ENCODE results near the gene UGDH. TPM values are rescaled to one million over a fixed set of nuclear protein-coding genes. Genes with fewer than 3 reads are reported as not detected.

Gene UGDH
- total RNA-seq, 1 experiment from 2014 or later: 52.5 TPM

DNA sequence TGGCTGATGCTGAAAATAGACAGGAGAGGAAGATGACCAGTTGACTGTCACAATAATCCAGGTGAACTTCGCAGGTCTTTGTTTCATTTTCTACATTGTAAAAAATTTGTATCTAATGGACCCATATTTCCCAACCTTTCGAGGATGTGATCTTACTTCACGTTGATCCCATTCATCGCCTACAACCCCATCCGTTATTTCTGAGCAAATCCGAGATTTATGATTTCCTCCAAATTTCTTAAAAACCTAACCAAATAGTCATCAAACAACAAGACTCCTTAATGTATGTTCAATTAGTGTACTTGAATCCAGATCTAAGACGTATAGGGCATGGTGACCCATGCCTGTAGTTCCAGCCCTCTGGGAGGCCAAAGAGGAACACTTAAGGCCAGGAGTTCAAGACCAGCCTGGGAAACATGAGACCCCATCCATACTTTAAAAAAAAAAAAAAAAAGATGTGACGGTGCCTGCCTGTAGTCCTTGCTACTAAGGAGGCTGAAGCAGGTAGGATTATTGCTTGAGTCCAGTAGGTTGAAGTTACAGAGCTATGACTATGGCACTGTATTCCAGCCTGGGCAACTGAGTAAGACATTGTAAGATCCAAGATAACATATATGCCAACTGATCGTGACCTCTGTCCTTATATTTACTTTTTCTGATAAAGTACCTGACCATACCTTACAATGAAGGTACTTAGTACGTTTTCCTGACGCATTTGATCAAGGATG lies 74.2 kb downstream of the UGDH start:
- H3K4me1 ChIP-seq (ENCODE audit: insufficient read depth, low read length, poor library complexity, severe bottlenecking): peaks cover 18% of the 10 kb centered on the region
- no peaks in the 10 kb centered on the region for H3K27me3 ChIP-seq (replicated peaks; ENCODE audit: insufficient read depth, low read depth, low read length, poor library complexity)
- H3K27ac ChIP-seq (ENCODE audit: low read depth, low read length, poor library complexity, severe bottlenecking): no peak overlapping the region
- no TSS peak for BruUV-seq (replicated peaks)
- DNase-seq (ENCODE audit: low spot score): no peak
- TF ChIP-seq EZH2 (IDR thresholded peaks at IDR 0.05; ENCODE audit: borderline replicate concordance, low read depth, low read length, poor library complexity, severe bottlenecking): no peak
- TF ChIP-seq, protein P1, sequence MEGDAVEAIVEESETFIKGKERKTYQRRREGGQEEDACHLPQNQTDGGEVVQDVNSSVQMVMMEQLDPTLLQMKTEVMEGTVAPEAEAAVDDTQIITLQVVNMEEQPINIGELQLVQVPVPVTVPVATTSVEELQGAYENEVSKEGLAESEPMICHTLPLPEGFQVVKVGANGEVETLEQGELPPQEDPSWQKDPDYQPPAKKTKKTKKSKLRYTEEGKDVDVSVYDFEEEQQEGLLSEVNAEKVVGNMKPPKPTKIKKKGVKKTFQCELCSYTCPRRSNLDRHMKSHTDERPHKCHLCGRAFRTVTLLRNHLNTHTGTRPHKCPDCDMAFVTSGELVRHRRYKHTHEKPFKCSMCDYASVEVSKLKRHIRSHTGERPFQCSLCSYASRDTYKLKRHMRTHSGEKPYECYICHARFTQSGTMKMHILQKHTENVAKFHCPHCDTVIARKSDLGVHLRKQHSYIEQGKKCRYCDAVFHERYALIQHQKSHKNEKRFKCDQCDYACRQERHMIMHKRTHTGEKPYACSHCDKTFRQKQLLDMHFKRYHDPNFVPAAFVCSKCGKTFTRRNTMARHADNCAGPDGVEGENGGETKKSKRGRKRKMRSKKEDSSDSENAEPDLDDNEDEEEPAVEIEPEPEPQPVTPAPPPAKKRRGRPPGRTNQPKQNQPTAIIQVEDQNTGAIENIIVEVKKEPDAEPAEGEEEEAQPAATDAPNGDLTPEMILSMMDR (conservative IDR thresholded peaks at IDR 0.05; ENCODE audit: low read depth, low read length): no peak
- ChIA-PET POLR2A (ENCODE audit: low non-redundant PET) (no interaction called here), CTCF (no interaction called here)
- no peak overlapping the region for H3K4me3 ChIP-seq (ENCODE audit: low read depth, low read length, poor library complexity, severe bottlenecking)
- H3K36me3 ChIP-seq (ENCODE audit: insufficient read depth, low read length, poor library complexity, severe bottlenecking): peaks cover 81% of the 10 kb centered on the region
- no peaks in the 10 kb centered on the region for H3K9me3 ChIP-seq (ENCODE audit: low read depth, low read length, poor library complexity, severe bottlenecking)
- intact Hi-C loops (cut with micrococcal nuclease; ENCODE audit: unreplicated experiment): no loop called here

DNA sequence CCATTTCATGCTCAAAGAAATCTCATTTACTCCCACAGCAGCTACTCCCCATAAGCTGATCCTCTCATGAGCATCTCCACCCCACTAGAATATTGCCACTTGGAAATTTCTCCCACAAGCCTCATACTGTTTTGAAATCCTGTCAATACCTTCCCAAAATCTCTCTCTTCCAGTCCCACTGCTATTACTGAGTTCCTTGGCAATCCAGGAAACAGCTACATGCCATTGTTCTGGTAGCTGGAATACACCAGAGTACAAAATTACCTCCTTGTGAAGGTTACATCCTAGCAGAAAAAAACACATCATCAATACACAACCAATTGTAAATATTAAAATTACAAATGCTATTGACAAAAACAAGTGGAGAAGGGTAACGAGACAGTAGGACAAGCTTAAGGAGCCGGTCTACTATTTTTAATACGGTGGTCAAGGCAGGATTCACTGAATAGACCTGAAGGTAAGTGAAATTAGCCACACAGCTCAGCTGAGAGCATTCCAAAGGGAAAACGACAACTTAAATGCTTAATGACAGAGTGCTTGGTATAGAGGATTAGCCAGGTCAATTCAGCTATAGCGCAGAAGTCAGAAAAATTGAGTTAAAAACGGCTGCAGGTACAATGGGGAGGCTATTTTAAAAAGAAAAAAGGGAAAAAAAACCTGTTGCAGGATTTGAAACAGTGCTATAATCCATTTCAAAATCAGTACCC lies 74.9 kb downstream of the UGDH start:
- Histone ChIP-seq H3K36me3 (ENCODE audit: insufficient read depth, low read length, poor library complexity, severe bottlenecking) (peaks cover 74% of the 10 kb centered on the region), H3K4me3 (ENCODE audit: low read depth, low read length, poor library complexity, severe bottlenecking) (no peak overlapping the region), H3K9me3 (ENCODE audit: low read depth, low read length, poor library complexity, severe bottlenecking) (no peaks in the 10 kb centered on the region), H3K27me3 (replicated peaks; ENCODE audit: insufficient read depth, low read depth, low read length, poor library complexity) (no peaks in the 10 kb centered on the region), H3K4me1 (ENCODE audit: insufficient read depth, low read length, poor library complexity, severe bottlenecking) (peaks cover 15% of the 10 kb centered on the region), H3K27ac (ENCODE audit: low read depth, low read length, poor library complexity, severe bottlenecking) (no peak overlapping the region)
- ChIA-PET CTCF (no interaction called here), POLR2A (ENCODE audit: low non-redundant PET) (interaction anchor here (0.7 kb wide), 1 partner anchor 82 kb away, joined by 7 read pairs; no protein-coding TSS in a partner anchor)
- DNase-seq (ENCODE audit: low spot score): no peak
- no TSS peak for BruUV-seq (replicated peaks)
- TF ChIP-seq, protein P1 (conservative IDR thresholded peaks at IDR 0.05; ENCODE audit: low read depth, low read length): no peak
- no peak for TF ChIP-seq EZH2 (IDR thresholded peaks at IDR 0.05; ENCODE audit: borderline replicate concordance, low read depth, low read length, poor library complexity, severe bottlenecking)
- intact Hi-C loops (cut with micrococcal nuclease; ENCODE audit: unreplicated experiment): no loop called here

DNA sequence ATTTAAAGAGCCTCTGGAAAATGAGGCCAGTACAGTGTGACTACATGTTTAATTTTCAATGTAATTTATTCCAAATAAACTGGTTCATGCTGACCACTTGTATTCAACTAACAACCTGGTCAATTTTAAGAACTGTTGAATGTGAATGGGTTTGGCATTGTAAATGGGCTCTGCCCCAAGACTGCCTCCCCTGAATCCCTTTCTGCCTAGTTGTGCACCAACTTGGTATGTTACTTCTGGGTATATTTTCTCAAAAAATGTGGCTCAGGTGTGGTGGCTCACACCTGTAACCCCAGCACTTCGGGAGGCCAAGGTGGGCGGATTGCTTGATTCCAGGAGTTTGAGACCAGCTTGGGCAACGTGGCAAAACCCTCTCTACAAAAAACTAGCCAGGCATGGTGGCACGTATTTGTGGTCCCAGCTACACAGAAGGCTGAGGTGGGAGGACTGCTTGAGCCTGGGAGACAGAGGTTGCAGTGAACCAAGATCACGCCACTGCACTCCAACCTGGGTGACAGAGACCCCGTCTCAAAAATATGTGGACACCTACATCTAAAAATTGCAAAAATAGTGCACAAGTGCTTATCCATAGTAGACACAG lies 75.7 kb downstream of the UGDH start:
- no peak for TF ChIP-seq EZH2 (IDR thresholded peaks at IDR 0.05; ENCODE audit: borderline replicate concordance, low read depth, low read length, poor library complexity, severe bottlenecking)
- TF ChIP-seq, protein P1 (conservative IDR thresholded peaks at IDR 0.05; ENCODE audit: low read depth, low read length): no peak
- H3K27me3 ChIP-seq (replicated peaks; ENCODE audit: insufficient read depth, low read depth, low read length, poor library complexity): no peaks in the 10 kb centered on the region
- H3K4me3 ChIP-seq (ENCODE audit: low read depth, low read length, poor library complexity, severe bottlenecking): no peak overlapping the region
- H3K9me3 ChIP-seq (ENCODE audit: low read depth, low read length, poor library complexity, severe bottlenecking): no peaks in the 10 kb centered on the region
- H3K27ac ChIP-seq (ENCODE audit: low read depth, low read length, poor library complexity, severe bottlenecking): no peak overlapping the region
- H3K4me1 ChIP-seq (ENCODE audit: insufficient read depth, low read length, poor library complexity, severe bottlenecking): peaks cover 7% of the 10 kb centered on the region
- POLR2A ChIA-PET (ENCODE audit: low non-redundant PET): interaction anchor here (0.7 kb wide), 1 partner anchor 83 kb away, joined by 7 read pairs; no protein-coding TSS in a partner anchor
- intact Hi-C loops (cut with micrococcal nuclease; ENCODE audit: unreplicated experiment): no loop called here
- H3K36me3 ChIP-seq (ENCODE audit: insufficient read depth, low read length, poor library complexity, severe bottlenecking): peaks cover 66% of the 10 kb centered on the region
- CTCF ChIA-PET: no interaction called here
- no peak for DNase-seq (ENCODE audit: low spot score)
- BruUV-seq (replicated peaks): no TSS peak

All from A673 (cell line).